ENCODE results near the gene OR2V1.
A peak's percentile ranks its signal among the peaks of the same experiment; 100 is the strongest.
"Not testable (repeated sequence)": the region's sequence is repeated elsewhere in the genome, so short reads cannot be mapped to it uniquely, and the experiment has no call there.

Gene OR2V1, protein sequence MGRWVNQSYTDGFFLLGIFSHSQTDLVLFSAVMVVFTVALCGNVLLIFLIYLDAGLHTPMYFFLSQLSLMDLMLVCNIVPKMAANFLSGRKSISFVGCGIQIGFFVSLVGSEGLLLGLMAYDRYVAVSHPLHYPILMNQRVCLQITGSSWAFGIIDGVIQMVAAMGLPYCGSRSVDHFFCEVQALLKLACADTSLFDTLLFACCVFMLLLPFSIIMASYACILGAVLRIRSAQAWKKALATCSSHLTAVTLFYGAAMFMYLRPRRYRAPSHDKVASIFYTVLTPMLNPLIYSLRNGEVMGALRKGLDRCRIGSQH

DNA sequence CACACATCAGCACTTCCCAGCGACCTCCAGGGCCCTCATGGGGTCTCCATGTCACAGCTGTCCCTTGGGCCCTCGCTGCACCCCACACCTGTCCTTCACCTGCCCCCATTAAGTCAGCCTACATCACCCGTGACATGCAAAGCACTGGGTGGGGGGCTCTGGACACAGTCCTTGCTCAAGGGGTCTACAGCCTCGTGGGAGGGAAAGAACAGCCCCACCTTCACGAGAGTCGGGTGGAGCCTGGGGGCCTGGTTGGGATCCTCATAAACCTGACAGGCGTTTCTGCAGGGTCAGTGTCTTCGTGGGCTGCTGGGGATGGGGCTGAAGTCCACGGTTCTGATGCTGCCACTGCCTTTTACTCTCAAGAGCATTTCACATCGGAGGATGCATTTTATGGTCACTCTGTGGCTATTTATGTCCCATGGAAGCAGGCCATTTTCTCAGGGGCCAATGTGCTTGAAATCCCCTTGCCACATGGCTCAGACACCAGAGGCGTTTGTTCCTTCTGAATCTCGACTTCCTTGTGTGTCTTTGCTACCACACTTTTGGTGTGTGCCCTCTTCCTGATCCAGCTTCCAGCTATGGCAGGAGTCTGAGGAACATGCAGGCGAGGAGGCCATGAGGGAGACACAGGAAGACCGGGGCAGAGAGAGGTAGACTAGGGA is at the start of gene OR2V1:
Gene OR2V1 (minus strand): TSS at position 338 of the 665 bp plus-strand sequence. CDS start 5,865 bp downstream, outside the sequence.
- no peak for DNase-seq

GRCh38 chr5:181177559-181177958 is 46.6 kb upstream of the OR2V1 start:
- not testable (repeated sequence) for DNase-seq

GRCh38 chr5:181176254-181176952 is 45.4 kb upstream of the OR2V1 start:
- no peak for DNase-seq

DNA sequence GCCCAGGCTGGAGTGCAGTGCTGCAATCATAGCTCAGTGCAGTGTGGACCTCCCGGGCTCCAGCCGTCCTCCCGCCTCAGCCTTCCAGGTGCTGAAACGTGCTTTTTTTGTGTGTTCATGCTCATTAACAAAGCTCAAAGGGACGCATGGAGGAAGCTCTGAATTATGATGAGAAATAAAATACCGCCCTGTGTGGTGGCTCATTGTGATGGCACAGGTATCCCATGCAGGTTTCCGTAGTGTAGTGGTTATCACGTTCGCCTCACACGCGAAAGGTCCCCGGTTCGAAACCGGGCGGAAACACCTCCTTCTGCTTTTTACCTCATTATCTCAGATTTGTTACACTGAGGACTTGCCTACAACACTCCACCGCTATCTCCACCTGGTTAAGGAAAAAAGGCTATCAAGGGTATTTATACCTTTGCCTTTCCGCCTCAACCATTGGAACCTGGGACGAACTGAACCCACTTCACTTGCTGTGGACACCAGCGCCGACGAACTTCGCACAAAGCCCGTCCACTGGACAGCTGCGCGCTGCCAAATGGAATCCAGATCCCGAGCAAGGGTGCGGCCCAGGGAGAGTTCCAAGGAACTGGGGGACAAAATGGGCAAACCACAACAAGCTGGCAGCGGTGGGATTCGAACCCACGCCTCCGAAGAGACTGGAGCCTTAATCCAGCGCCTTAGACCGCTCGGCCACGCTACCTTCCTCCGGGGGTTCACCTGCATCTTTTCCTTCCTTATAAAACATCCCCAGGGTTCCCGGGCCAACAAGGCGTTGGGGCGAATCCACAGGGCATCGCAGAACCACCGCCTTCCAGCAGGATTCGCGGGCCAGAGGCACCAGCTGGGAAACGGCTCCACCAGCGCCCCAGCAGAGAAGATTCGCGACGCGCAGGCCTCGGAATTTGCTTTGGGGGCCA is 42.7 kb upstream of the OR2V1 start:
- DNase-seq: no peak

GRCh38 chr5:181173027-181173419 is 42.1 kb upstream of the OR2V1 start:
- DNase-seq: no peak

DNA sequence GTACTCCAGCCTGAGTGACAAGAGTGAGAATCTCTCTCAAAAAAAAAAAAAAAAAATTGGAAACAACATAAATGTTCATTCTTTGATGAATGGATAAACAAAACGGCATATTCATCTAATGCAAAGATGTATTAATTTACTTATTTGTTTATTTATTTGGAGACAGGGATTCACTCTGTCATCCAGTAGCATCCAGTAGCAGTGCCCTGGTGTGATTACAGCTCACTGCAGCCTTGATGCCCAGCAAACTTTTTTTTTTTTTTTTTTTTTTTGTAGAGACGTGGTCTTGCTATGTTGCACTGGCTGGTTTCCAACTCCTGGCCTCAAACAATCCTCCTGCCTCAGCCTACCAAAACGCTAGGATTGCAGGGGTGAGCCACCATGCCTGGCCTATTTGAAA is 40.8 kb upstream of the OR2V1 start:
- no peak for DNase-seq

DNA sequence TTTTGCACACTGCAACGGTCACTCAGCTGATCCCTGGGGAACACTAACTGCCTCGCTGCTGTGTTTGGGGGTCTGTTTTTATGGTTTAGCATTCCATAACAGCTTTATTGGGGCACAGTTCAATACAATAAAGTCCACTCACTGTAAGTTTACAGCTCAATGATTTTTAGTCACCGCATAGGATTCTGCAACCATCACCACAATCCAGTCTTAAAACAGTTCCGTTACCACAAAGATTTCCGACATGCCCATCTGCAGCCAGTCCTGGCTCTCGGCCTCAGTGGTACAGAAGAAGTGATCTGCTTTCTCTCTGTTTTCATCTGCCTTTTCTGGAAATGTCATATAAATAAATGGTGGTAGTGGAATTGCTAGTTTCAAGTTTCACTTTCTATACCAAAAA is 40.0 kb upstream of the OR2V1 start:
- no peak for DNase-seq

GRCh38 chr5:181170237-181170825 is 39.4 kb upstream of the OR2V1 start:
- DNase-seq: no peak

DNA sequence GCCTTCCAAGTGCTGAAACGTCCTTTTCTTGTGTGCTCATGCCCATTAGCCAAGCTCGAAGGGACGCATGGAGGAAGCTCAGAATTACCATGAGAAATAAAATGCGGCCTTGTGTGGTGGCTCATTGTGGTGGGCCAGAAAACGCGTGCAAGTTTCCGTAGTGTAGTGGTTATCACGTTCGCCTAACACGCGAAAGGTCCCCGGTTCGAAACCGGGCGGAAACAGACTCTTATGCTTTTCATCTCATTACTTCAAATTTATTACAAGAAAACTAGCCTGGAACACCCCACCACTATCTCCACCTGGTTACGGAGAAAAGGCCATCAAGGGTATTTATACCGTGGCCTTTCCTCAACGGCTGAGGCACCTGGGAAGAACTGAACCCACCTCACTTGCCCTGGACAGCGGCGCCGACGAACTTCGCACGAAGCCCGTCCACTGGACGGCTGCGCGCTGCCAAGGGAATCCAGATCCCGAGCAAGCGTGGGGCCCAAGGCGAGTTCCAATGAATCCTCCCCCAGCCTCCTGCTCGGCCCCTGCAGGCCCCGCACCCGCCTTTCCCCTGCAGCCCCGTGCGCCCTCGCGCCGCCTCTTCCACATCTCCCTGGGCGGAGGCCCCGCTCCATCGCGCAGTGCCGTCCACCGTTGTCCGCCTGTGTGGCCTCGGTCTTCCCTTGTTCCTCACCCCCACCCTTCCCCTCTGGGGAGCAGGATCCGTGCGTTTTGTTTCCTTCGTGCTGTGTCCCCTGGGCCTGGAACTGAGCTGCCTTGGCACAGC is 38.7 kb upstream of the OR2V1 start:
- DNase-seq: not testable (repeated sequence)

- DNase-seq: no peak
These were observed 37.7 kb upstream of the OR2V1 start for GRCh38 chr5:181168595-181169118.

GRCh38 chr5:181167814-181168488 is 37.0 kb upstream of the OR2V1 start:
- no peak for DNase-seq

- DNase-seq: no peak
These were observed 36.1 kb upstream of the OR2V1 start for GRCh38 chr5:181166812-181167733.

- DNase-seq: no peak
These were observed 33.3 kb upstream of the OR2V1 start for GRCh38 chr5:181164076-181164952.

GRCh38 chr5:181163487-181164075 is 32.6 kb upstream of the OR2V1 start:
- DNase-seq: no peak

DNA sequence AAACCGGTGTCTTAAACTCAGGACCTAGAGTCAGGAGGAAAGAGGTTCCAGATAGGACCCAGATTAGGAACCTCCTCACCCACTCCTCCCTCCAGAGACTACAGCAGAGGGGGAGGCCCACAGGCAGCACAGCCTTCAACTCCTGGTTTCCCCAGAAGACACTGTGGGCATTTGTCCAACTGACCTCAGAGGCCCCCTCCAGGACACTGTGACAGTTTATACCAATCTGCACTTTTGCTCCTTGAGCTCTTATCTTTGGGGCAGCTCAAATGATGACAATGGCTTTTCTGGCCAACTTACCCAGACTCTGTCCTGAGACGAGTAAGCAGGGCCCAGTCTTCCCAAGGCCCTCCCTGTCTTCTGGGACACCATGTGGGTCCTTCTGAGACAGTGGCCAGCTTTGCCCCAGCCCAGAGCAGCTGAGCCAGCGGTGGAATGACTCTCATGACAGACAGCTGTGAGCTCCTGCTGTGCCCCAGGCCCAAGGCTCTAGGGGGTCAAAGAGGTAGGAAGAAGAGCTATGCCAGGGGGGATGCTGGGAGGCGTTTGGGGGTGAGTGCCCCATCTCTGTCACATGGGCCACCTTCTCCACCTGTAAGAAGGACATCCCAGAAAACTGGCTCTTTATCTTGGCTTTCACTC is 30.7 kb upstream of the OR2V1 start:
- no peak for DNase-seq

DNA sequence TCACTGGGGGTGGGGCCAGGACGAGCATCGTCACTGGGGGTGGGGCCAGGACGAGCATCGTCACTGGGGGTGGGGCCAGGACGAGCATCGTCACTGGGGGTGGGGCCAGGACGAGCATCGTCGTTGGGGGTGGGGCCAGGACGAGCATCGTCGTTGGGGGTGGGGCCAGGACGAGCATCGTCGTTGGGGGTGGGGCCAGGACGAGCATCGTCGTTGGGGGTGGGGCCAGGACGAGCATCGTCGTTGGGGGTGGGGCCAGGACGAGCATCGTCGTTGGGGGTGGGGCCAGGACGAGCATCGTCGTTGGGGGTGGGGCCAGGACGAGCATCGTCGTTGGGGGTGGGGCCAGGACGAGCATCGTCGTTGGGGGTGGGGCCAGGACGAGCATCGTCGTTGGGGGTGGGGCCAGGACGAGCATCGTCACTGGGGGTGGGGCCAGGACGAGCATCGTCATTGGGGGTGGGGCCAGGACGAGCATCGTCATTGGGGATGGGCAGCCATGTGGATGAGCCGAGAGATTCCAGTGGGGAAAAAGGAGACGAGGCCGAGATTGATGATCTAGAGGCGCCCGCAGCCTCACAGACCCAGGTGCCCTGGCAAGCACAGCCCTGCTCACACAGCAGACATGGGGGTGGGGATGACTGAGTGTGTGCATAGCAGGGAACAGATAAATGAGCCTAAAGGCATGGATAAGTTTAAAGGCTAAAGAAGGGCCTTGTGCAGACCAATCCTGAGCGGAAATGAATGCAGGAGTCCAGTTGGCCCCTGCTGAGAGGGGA is 30.0 kb upstream of the OR2V1 start:
- peak; percentile 24 to 52 for DNase-seq

Measured in cerebellar nuclear complex (tissue), 1 donor.